ENCODE results near the gene MPEG1.

The MPEG1 gene

DNA sequence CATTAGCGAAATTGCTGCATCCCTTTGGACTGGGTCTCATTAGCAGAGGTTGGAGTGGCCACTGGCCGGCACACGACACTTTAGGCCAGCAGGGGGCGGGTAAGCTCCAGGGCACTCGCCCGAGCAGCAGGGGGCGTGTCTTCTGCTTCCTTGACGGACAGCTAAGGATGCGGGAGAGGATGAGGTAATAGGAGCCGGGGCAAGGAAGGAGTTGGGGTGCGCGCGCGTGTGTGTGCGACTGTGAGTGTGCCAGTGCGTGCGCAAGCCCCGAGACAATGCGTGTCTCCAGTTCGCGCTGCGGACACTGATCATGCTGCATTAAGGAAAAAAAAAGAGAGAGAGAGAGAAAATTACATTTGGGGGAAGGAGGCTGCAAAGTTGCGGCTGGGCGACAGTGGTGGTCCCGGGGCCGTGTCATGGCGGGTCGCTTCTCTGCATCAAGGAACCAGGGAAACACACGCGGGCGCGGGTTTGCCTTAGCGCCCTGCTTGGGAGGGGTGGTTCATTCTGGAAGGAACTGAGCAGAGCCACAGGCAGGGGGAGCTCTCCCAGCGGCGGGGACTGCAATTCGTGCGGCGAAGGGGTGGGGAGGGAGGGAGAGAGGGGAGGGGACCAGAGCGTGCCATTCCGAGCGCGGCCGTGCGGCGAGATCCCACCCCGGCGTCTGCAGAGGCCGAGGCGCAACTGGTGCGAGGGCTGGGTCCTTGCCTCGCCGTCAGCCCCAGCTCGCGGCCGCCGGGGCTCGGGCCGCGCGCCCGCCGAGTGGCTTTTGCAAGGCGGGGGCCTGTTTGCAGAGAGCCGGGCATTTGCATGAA lies 41.0 kb downstream of the MPEG1 start, which contains the start of gene DTX4:
Gene DTX4 (plus strand): TSS at position 625 of the 815 bp plus-strand sequence. CDS start 464 bp downstream, outside the sequence.
- ATAC-seq (peak; percentile 87), DNase-seq (peak; percentile 93)

DNA sequence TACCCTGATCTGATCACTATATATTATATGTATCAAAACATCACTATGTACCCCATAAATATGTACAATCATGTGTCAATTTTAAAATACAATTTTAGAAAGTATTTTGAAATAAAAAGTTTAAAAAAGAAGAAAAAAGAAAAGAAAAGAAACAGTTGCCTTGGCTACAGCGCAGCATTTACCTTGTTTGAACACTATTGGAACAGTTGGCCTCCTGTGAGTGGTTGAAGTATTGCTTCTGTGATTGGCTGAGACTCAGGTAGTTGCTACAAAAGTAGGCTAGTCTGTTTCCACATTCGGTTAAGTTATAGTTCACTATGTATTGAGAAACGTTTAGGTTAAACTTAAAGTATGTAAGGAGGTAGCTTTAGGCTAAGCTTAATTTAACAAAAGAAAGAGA lies 48.7 kb downstream of the MPEG1 start:
- DNase-seq (no peak), ATAC-seq (no peak)
